H1 (cell line): ENCODE results near the gene DSE. TPM values are rescaled to one million over a fixed set of nuclear protein-coding genes. Genes with fewer than 3 reads are reported as not detected.

ENCODE experiments used
- CTCF ChIA-PET: fragments of 300-600 bp; sonication (Branson Sonifier 250); formaldehyde crosslinking; loops from one replicate; lab custom pipeline; 2021; ENCODE audit not compliant: partially characterized antibody; lab: Charles Lee
- POLR2A ChIA-PET: fragments of 300-600 bp; sonication (Branson Sonifier 250); formaldehyde crosslinking; loops from one replicate; lab custom pipeline; 2021; ENCODE audit warnings: inconsistent platforms; ENCODE audit not compliant: partially characterized antibody; lab: Charles Lee
- DNase-seq, 2 experiments: peaks; one replicate each; pipeline versions ENCODE4 v3.0.0 to v3.0.0-alpha.2; 2010 to 2022; ENCODE audit warnings: low spot score in 2 of 2, low read depth in 1 of 2, mixed read lengths in 1 of 2
- FAIRE-seq: peaks from 2 replicates; lab custom pipeline; 2011; peaks lifted over from hg19 to GRCh38; lab: Jason Lieb, UNC
- H2AFZ ChIP-seq: 2 replicates; pipeline ENCODE4 v1.8.1; 2012; ENCODE audit warnings: low read length, inconsistent platforms
- H2AK5ac ChIP-seq: 2 replicates; pipeline ENCODE4 v1.6.1; 2013; ENCODE audit warnings: low read depth, low read length
- H2BK120ac ChIP-seq: replicated peaks from 2 replicates; pipeline ENCODE3; 2013; ENCODE audit warnings: low read depth, low read length, inconsistent platforms
- H2BK12ac ChIP-seq: 2 replicates; pipeline ENCODE4 v1.6.1; 2013; ENCODE audit warnings: low read depth, low read length
- H2BK15ac ChIP-seq: 2 replicates; pipeline ENCODE4 v1.6.1; 2013; ENCODE audit warnings: low read length
- H2BK20ac ChIP-seq: 2 replicates; pipeline ENCODE4 v1.6.1; 2013; ENCODE audit warnings: low read length
- H2BK5ac ChIP-seq: 2 replicates; pipeline ENCODE4 v1.6.1; 2013; ENCODE audit warnings: low read depth, low read length
- H3K14ac ChIP-seq: 2 replicates; pipeline ENCODE4 v1.6.1; 2013; ENCODE audit warnings: inconsistent platforms; ENCODE audit not compliant: insufficient read length
- H3K18ac ChIP-seq: 2 replicates; pipeline ENCODE4 v1.6.1; 2013; ENCODE audit warnings: low read length; ENCODE audit errors: extremely low read depth
- H3K23ac ChIP-seq: 2 replicates; pipeline ENCODE4 v1.6.1; 2013; ENCODE audit warnings: inconsistent platforms; ENCODE audit not compliant: insufficient read length
- H3K23me2 ChIP-seq: 2 replicates; pipeline ENCODE4 v1.6.1; 2013; ENCODE audit warnings: low read depth, low read length
- H3K27ac ChIP-seq: 2 replicates; pipeline ENCODE4 v1.6.1; 2011; ENCODE audit warnings: low read depth, low read length, inconsistent platforms
- H3K27me3 ChIP-seq, 4 experiments: replicated peaks in 1 of 4; 1 replicate in 1 of 4; 2 replicates in 3 of 4; pipeline versions ENCODE4 v1.6.1 to v1.8.1; 2011 to 2013; ENCODE audit warnings: low read length in 3 of 4, mild to moderate bottlenecking in 3 of 4, inconsistent platforms in 2 of 4, mixed read lengths in 2 of 4, moderate library complexity in 1 of 4; ENCODE audit not compliant: control insufficient read depth in 3 of 4, insufficient read depth in 3 of 4; ENCODE audit errors: extremely low read depth in 1 of 4
- H3K36me3 ChIP-seq, 4 experiments: 2 replicates each; pipeline versions ENCODE4 v1.6.1 to v1.8.1; 2011 to 2013; ENCODE audit warnings: mild to moderate bottlenecking in 4 of 4, low read length in 3 of 4, moderate library complexity in 2 of 4, control low read depth in 1 of 4, inconsistent platforms in 1 of 4; ENCODE audit not compliant: insufficient read depth in 4 of 4, control insufficient read depth in 2 of 4
- H3K4ac ChIP-seq: replicated peaks from 2 replicates; pipeline ENCODE3; 2013; ENCODE audit warnings: low read length, low read depth, mixed read lengths, inconsistent platforms; ENCODE audit not compliant: insufficient read length
- H3K4me1 ChIP-seq, 4 experiments: replicated peaks in 1 of 4; 1 replicate in 1 of 4; 2 replicates in 3 of 4; pipeline versions ENCODE4 v1.6.1 to v1.8.1; 2011 to 2013; ENCODE audit warnings: low read length in 3 of 4, inconsistent platforms in 2 of 4, mixed read lengths in 1 of 4; ENCODE audit not compliant: insufficient read depth in 4 of 4, control insufficient read depth in 3 of 4
- H3K4me2 ChIP-seq, 2 experiments: 2 replicates each; pipeline versions ENCODE4 v1.6.1 to v1.8.1; 2011 to 2013; ENCODE audit warnings: low read depth in 2 of 2, low read length in 2 of 2, control low read depth in 1 of 2, inconsistent platforms in 1 of 2, mild to moderate bottlenecking in 1 of 2; ENCODE audit not compliant: insufficient read depth in 1 of 2
- H3K4me3 ChIP-seq, 4 experiments: fragments of 200-600, 300-600 bp in 1 of 4; sonication (generic), shearing (Covaris generic), sonication (Bioruptor Twin) in 1 of 4; 2 replicates each; pipeline versions ENCODE4 v1.5.1 to v1.8.1; 2011 to 2016; ENCODE audit warnings: low read length in 4 of 4, low read depth in 3 of 4, control low read depth in 2 of 4, inconsistent platforms in 2 of 4, mild to moderate bottlenecking in 2 of 4, mixed read lengths in 1 of 4, moderate library complexity in 1 of 4; ENCODE audit not compliant: insufficient read depth in 2 of 4; ENCODE audit errors: extremely low read depth in 1 of 4
- H3K56ac ChIP-seq: replicated peaks from 2 replicates; pipeline ENCODE3; 2013; ENCODE audit warnings: low read depth, mild to moderate bottlenecking, mixed read lengths, low read length, inconsistent platforms; ENCODE audit not compliant: insufficient read length
- H3K79me1 ChIP-seq: 2 replicates; pipeline ENCODE4 v1.6.1; 2013; ENCODE audit warnings: low read depth, low read length, control low read depth
- H3K79me2 ChIP-seq, 2 experiments: 2 replicates each; pipeline versions ENCODE4 v1.6.1 to v1.8.1; 2012 to 2013; ENCODE audit warnings: low read length in 2 of 2, mild to moderate bottlenecking in 2 of 2, inconsistent platforms in 1 of 2; ENCODE audit not compliant: insufficient read depth in 2 of 2, control insufficient read depth in 1 of 2
- H3K9ac ChIP-seq, 4 experiments: replicated peaks in 1 of 4; 1 replicate in 1 of 4; 2 replicates in 3 of 4; pipeline versions ENCODE4 v1.6.1 to v1.8.1; 2011 to 2013; ENCODE audit warnings: low read depth in 3 of 4, low read length in 3 of 4, control low read depth in 2 of 4, mild to moderate bottlenecking in 2 of 4, moderate library complexity in 2 of 4, inconsistent platforms in 1 of 4; ENCODE audit errors: extremely low read depth in 1 of 4
- H3K9me3 ChIP-seq, 2 experiments: 2 replicates each; pipeline versions ENCODE4 v1.6.1 to v1.8.1; 2012 to 2013; ENCODE audit warnings: mild to moderate bottlenecking in 2 of 2, moderate library complexity in 2 of 2, control low read depth in 1 of 2, inconsistent platforms in 1 of 2, low read depth in 1 of 2, low read length in 1 of 2, mixed read lengths in 1 of 2; ENCODE audit not compliant: insufficient read depth in 2 of 2
- H4K20me1 ChIP-seq, 2 experiments: replicated peaks in 1 of 2; 2 replicates each; pipeline versions ENCODE3 to v1.8.1; 2011 to 2013; ENCODE audit warnings: inconsistent platforms in 2 of 2, low read length in 2 of 2, mild to moderate bottlenecking in 1 of 2; ENCODE audit not compliant: insufficient read depth in 2 of 2, control insufficient read depth in 1 of 2
- H4K5ac ChIP-seq: 2 replicates; pipeline ENCODE4 v1.6.1; 2013; ENCODE audit warnings: low read length, low read depth, mixed read lengths, inconsistent platforms; ENCODE audit not compliant: insufficient read length
- H4K8ac ChIP-seq: 2 replicates; pipeline ENCODE4 v1.8.0; 2013; ENCODE audit warnings: mild to moderate bottlenecking, moderate library complexity, low read length, inconsistent platforms; ENCODE audit not compliant: insufficient read depth; ENCODE audit errors: extremely low read depth
- H4K91ac ChIP-seq: replicated peaks from 2 replicates; pipeline ENCODE3; 2013; ENCODE audit warnings: low read length, mixed read lengths, inconsistent platforms; ENCODE audit not compliant: insufficient read length
- CHD2 ChIP-seq: IDR thresholded peaks from 2 replicates; pipeline ENCODE4 v1.6.1; 2012; ENCODE audit warnings: low read length, improper control_type of control experiment
- HDAC2 ChIP-seq, 2 experiments: fragments of 300-600 bp in 1 of 2; sonication (generic) in 1 of 2; IDR thresholded peaks; 2 replicates each; pipeline ENCODE4 v1.6.1; 2011 to 2012; ENCODE audit warnings: low read depth in 2 of 2, low read length in 2 of 2, mild to moderate bottlenecking in 2 of 2, moderate library complexity in 2 of 2, borderline replicate concordance in 1 of 2, inconsistent platforms in 1 of 2
- MAX ChIP-seq: IDR thresholded peaks from 2 replicates; pipeline ENCODE4 v1.6.1; 2012; ENCODE audit warnings: inconsistent platforms
- TAF1 ChIP-seq: IDR thresholded peaks from 2 replicates; pipeline ENCODE4 v1.6.1; 2011; ENCODE audit warnings: mild to moderate bottlenecking, low read depth, low read length
- WGBS, 2 experiments: shearing (Covaris generic) in 1 of 2; methylation state at CpG; one replicate each; pipeline versions ENCODE4 v1.1.6 to v1.1.7; 2013 to 2015; ENCODE audit warnings: low lambda C conversion rate in 2 of 2, mixed read lengths in 2 of 2, inconsistent platforms in 1 of 2, low coverage in 1 of 2, missing lambda C conversion rate in 1 of 2; ENCODE audit not compliant: insufficient replicate concordance in 2 of 2, insufficient coverage in 1 of 2, insufficient read length in 1 of 2; ENCODE audit errors: extremely low coverage in 1 of 2, missing lambda C conversion rate in 1 of 2; 5-methylcytosine and 5-hydroxymethylcytosine counted together
- polyA plus RNA-seq, 7 experiments: library from polyadenylated mRNA; depleted of rRNA in 3 of 7; stranded (reverse) in 5 of 7; unstranded in 2 of 7; fragments of >200 nt in 5 of 7; fragments of 200-250 nt in 2 of 7; gene quantifications; 1 replicate in 5 of 7; 2 replicates in 1 of 7; 4 replicates in 1 of 7; pipeline versions ENCODE4 v1.2.1 to v1.2.3, GENCODE V29; 2011 to 2013; ENCODE audit warnings: missing spikeins in 2 of 7, mixed read lengths in 2 of 7
- total RNA-seq: library from RNA; stranded (reverse); fragmentation: NEBNext Ultra II Directional; extraction: Animal tissue kit (Norgen Biotek cat#: 25700); gene quantifications from 2 replicates; pipeline ENCODE4 v1.2.1, GENCODE V29; 2021

DSE gene
- total and polyA plus RNA-seq, 2 of the 8 experiments (the other 6 are each of a cell fraction or from before 2014, with no cell fraction given), result 32.5 to 94.4 TPM

- H3K79me1 ChIP-seq, result peaks cover 4% of the 10 kb centered on the region; the same call in 1 of the 2 replicates
- TF ChIP-seq HDAC2 (IDR thresholded peaks at IDR 0.05; ENCODE audit: borderline replicate concordance in 1 of 2, low read depth in 2 of 2, low read length in 2 of 2) (no peak), CHD2 (no peak), MAX (no peak), TAF1 (no peak)
- H3K27me3 ChIP-seq, result no peaks in the 10 kb centered on the region
- H2AFZ ChIP-seq, result no peak overlapping the region
- no peak overlapping the region for H3K4me3 ChIP-seq
- H3K56ac ChIP-seq, result no peak overlapping the region
- no peak overlapping the region for H3K23ac ChIP-seq
- no peak overlapping the region for H3K4ac ChIP-seq
- no peak overlapping the region for H4K8ac ChIP-seq
- ChIA-PET POLR2A (no interaction called here), CTCF (no interaction called here)
- no peak overlapping the region for H3K27ac ChIP-seq
- H2BK20ac ChIP-seq, result no peak overlapping the region
- H3K4me2 ChIP-seq, result no peak overlapping the region
- FAIRE-seq, result no peak
- peaks cover 0 to 6% (median 0%) of the 10 kb centered on the region in 4 experiments; a peak in 2 of 8 replicates for H3K36me3 ChIP-seq
- H3K4me1 ChIP-seq, result peaks cover 2 to 6% (median 3%) of the 10 kb centered on the region in 4 experiments; a peak in 3 of 7 replicates
- H3K79me2 ChIP-seq, result peaks cover 0 to 76% of the 10 kb centered on the region in 2 experiments; a peak in 2 of 4 replicates
- no peaks in the 10 kb centered on the region for H3K9me3 ChIP-seq
- H2BK120ac ChIP-seq, result no peak overlapping the region
- no peak overlapping the region for H4K5ac ChIP-seq
- H4K91ac ChIP-seq, result no peak overlapping the region
- no peak overlapping the region for H2AK5ac ChIP-seq
- H3K9ac ChIP-seq, result no peak overlapping the region
- peaks cover 0 to 2% of the 10 kb centered on the region in 2 experiments for H4K20me1 ChIP-seq
- no peak for DNase-seq
- WGBS, 2 experiments, result 64% methylated on average over 4 of the region's 4 CpGs; no CpG with 5 or more reads in 1 of the 2 experiments
- no peak overlapping the region for H3K18ac ChIP-seq
- no peaks in the 10 kb centered on the region for H3K23me2 ChIP-seq
- no peak overlapping the region for H2BK15ac ChIP-seq
- H2BK5ac ChIP-seq, result no peak overlapping the region
- no peak overlapping the region for H2BK12ac ChIP-seq
- H3K14ac ChIP-seq, result no peak overlapping the region
Observed at GRCh38 chr6:116411284-116411623, 40.5 kb downstream of the DSE start.
